Upper lobe of left lung (tissue), 4 donors: ENCODE results near the gene EXOC4.

Experiments
- EP300 ChIP-seq, 4 donors: sonication (generic); formaldehyde crosslinking; IDR thresholded peaks; one replicate each; pipeline ENCODE4 v1.5.1; 2017; ENCODE audit warnings: antibody characterized with exemption in 4 of 4, control low read depth in 2 of 4
- POLR2AphosphoS5 ChIP-seq, 2 donors: sonication (generic); formaldehyde crosslinking; IDR thresholded peaks; one replicate each; pipeline ENCODE4 v1.5.1; 2017; ENCODE audit warnings: antibody characterized with exemption in 2 of 2
- TF ChIP-seq, protein P1 (sequence below), 6 experiments: fragments of 450-650 bp in 4 of 6; fragments of 200-600 bp in 2 of 6; sonication (generic) in 2 of 6; IDR thresholded peaks; one replicate each; pipeline ENCODE4 v1.5.1; 2016 to 2019; ENCODE audit warnings: antibody characterized with exemption in 6 of 6

DNA sequence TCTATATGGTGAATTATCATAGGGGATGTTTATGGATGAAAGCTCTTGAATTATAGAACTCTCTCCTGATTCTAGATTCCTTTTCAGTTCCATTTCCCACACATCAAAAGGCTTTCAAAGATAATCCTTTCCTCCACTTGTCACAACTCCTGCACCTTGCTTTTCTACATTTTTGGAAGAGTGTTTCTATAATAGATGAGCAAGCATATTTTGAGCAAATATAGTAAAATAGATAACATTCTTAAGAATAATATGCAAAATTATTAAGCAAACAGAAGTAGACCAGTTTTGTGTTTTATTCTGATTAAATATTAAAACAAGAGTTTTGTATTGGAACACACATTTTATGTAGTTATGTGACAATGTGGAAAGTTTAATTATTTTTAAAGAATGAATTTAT lies 340.7 kb downstream of the EXOC4 start:
- no peak for TF ChIP-seq EP300 (IDR thresholded peaks at IDR 0.05)
- TF ChIP-seq POLR2AphosphoS5 (IDR thresholded peaks at IDR 0.05): no peak
- TF ChIP-seq, protein P1, sequence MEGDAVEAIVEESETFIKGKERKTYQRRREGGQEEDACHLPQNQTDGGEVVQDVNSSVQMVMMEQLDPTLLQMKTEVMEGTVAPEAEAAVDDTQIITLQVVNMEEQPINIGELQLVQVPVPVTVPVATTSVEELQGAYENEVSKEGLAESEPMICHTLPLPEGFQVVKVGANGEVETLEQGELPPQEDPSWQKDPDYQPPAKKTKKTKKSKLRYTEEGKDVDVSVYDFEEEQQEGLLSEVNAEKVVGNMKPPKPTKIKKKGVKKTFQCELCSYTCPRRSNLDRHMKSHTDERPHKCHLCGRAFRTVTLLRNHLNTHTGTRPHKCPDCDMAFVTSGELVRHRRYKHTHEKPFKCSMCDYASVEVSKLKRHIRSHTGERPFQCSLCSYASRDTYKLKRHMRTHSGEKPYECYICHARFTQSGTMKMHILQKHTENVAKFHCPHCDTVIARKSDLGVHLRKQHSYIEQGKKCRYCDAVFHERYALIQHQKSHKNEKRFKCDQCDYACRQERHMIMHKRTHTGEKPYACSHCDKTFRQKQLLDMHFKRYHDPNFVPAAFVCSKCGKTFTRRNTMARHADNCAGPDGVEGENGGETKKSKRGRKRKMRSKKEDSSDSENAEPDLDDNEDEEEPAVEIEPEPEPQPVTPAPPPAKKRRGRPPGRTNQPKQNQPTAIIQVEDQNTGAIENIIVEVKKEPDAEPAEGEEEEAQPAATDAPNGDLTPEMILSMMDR (IDR thresholded peaks at IDR 0.05): no peak
